Adrenal gland (tissue), 12 donors: ENCODE measurements around the gene NOC3L. TPM values are rescaled to one million over a fixed set of nuclear protein-coding genes. Genes with fewer than 3 reads are reported as not detected.

ENCODE experiments used
- DNase-seq, 7 donors: peaks; one replicate each; pipeline ENCODE4 v3.0.0-alpha.2; 2019 to 2020
- H3K27ac ChIP-seq, 5 donors: fragments of 200-600 bp; sonication (generic) in 4 of 5; 1 replicate in 3 of 5; 2 replicates in 2 of 5; pipeline versions ENCODE4 v1.5.1 to v1.8.0; 2016 to 2020; ENCODE audit warnings: mild to moderate bottlenecking in 1 of 5
- H3K27me3 ChIP-seq: fragments of 200-600 bp; 2 replicates; pipeline ENCODE4 v1.8.0; 2021
- H3K36me3 ChIP-seq, 2 donors: fragments of 200-600 bp; replicated peaks in 1 of 2; 1 replicate in 1 of 2; 2 replicates in 1 of 2; pipeline versions ENCODE4 v1.5.1 to v1.8.0; 2018 to 2022
- H3K4me1 ChIP-seq, 2 donors: fragments of 200-600 bp; replicated peaks in 1 of 2; 1 replicate in 1 of 2; 2 replicates in 1 of 2; pipeline versions ENCODE4 v1.5.1 to v1.8.0; 2018 to 2021
- H3K4me3 ChIP-seq, 4 donors: fragments of 200-600 bp; sonication (generic) in 3 of 4; one replicate each; pipeline ENCODE4 v1.5.1; 2016 to 2018
- H3K9me3 ChIP-seq, 3 donors: fragments of 200-600 bp; sonication (generic) in 1 of 3; replicated peaks in 1 of 3; 1 replicate in 2 of 3; 2 replicates in 1 of 3; pipeline versions ENCODE4 v1.5.1 to v1.8.0; 2016 to 2021
- CTCF ChIP-seq, 6 experiments: fragments of 450-650 bp in 4 of 6; fragments of 200-600 bp in 2 of 6; sonication (generic) in 1 of 6; IDR thresholded peaks; 1 replicate in 5 of 6; 2 replicates in 1 of 6; pipeline versions ENCODE4 v1.5.1 to v1.8.0; 2016 to 2021; ENCODE audit warnings: antibody characterized with exemption in 6 of 6, mild to moderate bottlenecking in 2 of 6, moderate library complexity in 1 of 6
- POLR2A ChIP-seq, 2 donors: fragments of 450-650 bp; IDR thresholded peaks; one replicate each; pipeline ENCODE4 v1.6.1; 2017; ENCODE audit warnings: antibody characterized with exemption in 2 of 2, mild to moderate bottlenecking in 2 of 2, moderate library complexity in 1 of 2
- WGBS, 4 donors: extraction: QIAGEN DNeasy Blood & Tissue Kit in 2 of 4; methylation state at CpG; one replicate each; pipeline versions ENCODE4 v1.1.5 to v1.1.7; 2013 to 2017; 5-methylcytosine and 5-hydroxymethylcytosine counted together
- intact Hi-C, 2 donors: fragments of 100-400 bp; cut with DNase I; formaldehyde crosslinking; loops; one replicate each; pipeline versions ENCODE4 v1.14.1 to v1.15.0; 2022 to 2023
- polyA plus RNA-seq, 3 donors: library from polyadenylated mRNA; stranded (reverse); fragments of 200-250 nt in 2 of 3; fragments of 350-450 nt in 1 of 3; fragmentation: Illumina TruSeq in 1 of 3; extraction: RNeasy Lipid Tissue Mini Kit (QIAGEN cat#74804) in 1 of 3; gene quantifications; one replicate each; pipeline ENCODE4 v1.2.3, GENCODE V29; 2013 to 2014
- total RNA-seq, 9 donors: library from RNA; depleted of rRNA in 4 of 9; stranded (reverse); fragments of >200 nt in 4 of 9; fragments of 120-200 nt in 1 of 9; fragmentation: NEBNext Ultra II Directional in 1 of 9; extraction: Animal tissue kit (Norgen Biotek cat#: 25700) in 1 of 9; gene quantifications; one replicate each; pipeline versions ENCODE4 v1.1.0 to v1.2.4, GENCODE V29; 2013 to 2023
- donor health status: healthy with polysubstance abuse.
- donor health status: Bipolar disorder and iron deficiency.
- donor health status: DM: yes; HTN: yes; CAD: no.
- donor health status: DM: no; HTN: no; CAD: no.
- donor health status: DM: no; HTN: no; CAD: no.
- donor health status: DM: yes; HTN: yes; CAD: no.

The NOC3L gene
- total and polyA plus RNA-seq, 12 donors = 6.2 to 30.2 (median 18.8) TPM

- no peak for DNase-seq
- Histone ChIP-seq H3K4me3 (no peak overlapping the region), H3K27ac (no peak overlapping the region), H3K27me3 (no peaks in the 10 kb centered on the region), H3K36me3 (peaks cover 0 to 13% of the 10 kb centered on the region in 2 donors), H3K9me3 (no peaks in the 10 kb centered on the region), H3K4me1 (peaks cover 0 to 4% of the 10 kb centered on the region in 2 donors)
- 93 to 96% (median 96%) methylated on average over 7 of the region's 7 CpGs for WGBS, 4 donors
- no peak for TF ChIP-seq POLR2A (IDR thresholded peaks at IDR 0.05)
- TF ChIP-seq CTCF (IDR thresholded peaks at IDR 0.05) = no peak
- intact Hi-C loops = loop anchor here in 1 of 2 donors (5.0 kb wide), 2 partner anchors 252 to 407 kb away; no protein-coding TSS in a partner anchor
Measured at GRCh38 chr10:94324609-94325233, 38.0 kb downstream of the NOC3L start.

GRCh38 chr10:94320285-94320914 lies 42.3 kb downstream of the NOC3L start:
- Histone ChIP-seq H3K4me3 (no peak overlapping the region), H3K4me1 (peaks cover 0 to 4% of the 10 kb centered on the region in 2 donors), H3K27me3 (no peaks in the 10 kb centered on the region), H3K27ac (no peak overlapping the region), H3K36me3 (peaks cover 0 to 8% of the 10 kb centered on the region in 2 donors), H3K9me3 (no peaks in the 10 kb centered on the region)
- TF ChIP-seq POLR2A (IDR thresholded peaks at IDR 0.05) = no peak
- peak; percentile 72 to 94 (median 83) for TF ChIP-seq CTCF (IDR thresholded peaks at IDR 0.05)
- intact Hi-C loops = loop anchor here in 1 of 2 donors (5.0 kb wide), 2 partner anchors 248 to 403 kb away; no protein-coding TSS in a partner anchor
- WGBS, 4 donors = 17 to 21% (median 20%) methylated on average over 2 of the region's 2 CpGs
- DNase-seq = peak; percentile 49 to 86 (median 75)

- 51 to 74% (median 57%) methylated on average over 1 of the region's 1 CpG for WGBS, 4 donors
- Histone ChIP-seq H3K27me3 (no peaks in the 10 kb centered on the region), H3K36me3 (no peaks in the 10 kb centered on the region), H3K4me1 (peaks cover 0 to 4% of the 10 kb centered on the region in 2 donors), H3K27ac (no peak overlapping the region), H3K9me3 (no peaks in the 10 kb centered on the region), H3K4me3 (no peak overlapping the region)
- intact Hi-C loops = loop anchor here in 1 of 2 donors (10.0 kb wide), 1 partner anchor 402 kb away; no protein-coding TSS in a partner anchor
- TF ChIP-seq CTCF (IDR thresholded peaks at IDR 0.05) (no peak), POLR2A (IDR thresholded peaks at IDR 0.05) (no peak)
- DNase-seq = no peak
Measured at GRCh38 chr10:94316560-94316959, 46.2 kb downstream of the NOC3L start.

GRCh38 chr10:94315975-94316464 lies 46.7 kb downstream of the NOC3L start:
- no peaks in the 10 kb centered on the region for H3K27me3 ChIP-seq
- no peak for DNase-seq
- no peak for TF ChIP-seq CTCF (IDR thresholded peaks at IDR 0.05)
- TF ChIP-seq POLR2A (IDR thresholded peaks at IDR 0.05) = no peak
- no peaks in the 10 kb centered on the region for H3K36me3 ChIP-seq
- intact Hi-C loops = loop anchor here in 1 of 2 donors (10.0 kb wide), 1 partner anchor 401 kb away; no protein-coding TSS in a partner anchor
- H3K4me1 ChIP-seq = peaks cover 0 to 4% of the 10 kb centered on the region in 2 donors
- no peak overlapping the region for H3K27ac ChIP-seq
- no peaks in the 10 kb centered on the region for H3K9me3 ChIP-seq
- 63 to 76% (median 69%) methylated on average over 3 of the region's 3 CpGs for WGBS, 4 donors
- no peak overlapping the region for H3K4me3 ChIP-seq
